GM19025 (cell line): ENCODE results near the gene OR51G2.

Source experiments
- ATAC-seq: cut with Tn5 transposase; IDR thresholded peaks from one replicate; pipeline ENCODE4 v1.9.1; 2021; ENCODE audit warnings: mild to moderate bottlenecking, low read depth, moderate library complexity; ENCODE audit not compliant: unreplicated experiment

Gene OR51G2

GRCh38 chr11:4865855-4866254 lies 53.3 kb downstream of the OR51G2 start:
- no peak for ATAC-seq

GRCh38 chr11:4863876-4864275 lies 55.3 kb downstream of the OR51G2 start:
- ATAC-seq = no peak
